HEK293 (cell line): Measurements from ENCODE around the gene PCBP3.
A peak's percentile ranks its signal among the peaks of the same experiment; 100 is the strongest.

ENCODE experiments used
- CTCF ChIA-PET: fragments of 350-600 bp; formaldehyde crosslinking; extraction: SDS; loops from one replicate; lab custom pipeline; 2021; ENCODE audit warnings: antibody characterized with exemption; lab: Yijun Ruan, JAX
- POLR2A ChIA-PET: fragments of 300-600 bp; formaldehyde crosslinking; extraction: SDS; loops from one replicate; lab custom pipeline; 2020; ENCODE audit warnings: antibody characterized with exemption, inconsistent platforms; lab: Yijun Ruan, JAX
- H3K27ac ChIP-seq: fragments of 200-500 bp; sonication (Bioruptor generic); 2 replicates; pipeline ENCODE4 v1.5.1; 2014; ENCODE audit warnings: low read depth, low read length, control low read depth, inconsistent platforms; ENCODE audit errors: extremely low read depth
- H3K36me3 ChIP-seq, 2 experiments: fragments of 200-500 bp in 1 of 2; sonication (Bioruptor generic) in 1 of 2; 1 replicate in 1 of 2; 2 replicates in 1 of 2; pipeline ENCODE4 v1.5.1; 2014 to 2017; ENCODE audit warnings: inconsistent platforms in 2 of 2, low read length in 2 of 2; ENCODE audit not compliant: control insufficient read depth in 2 of 2, insufficient read depth in 1 of 2
- H3K4me1 ChIP-seq: fragments of 200-500 bp; sonication (Bioruptor generic); 2 replicates; pipeline ENCODE4 v1.5.1; 2014; ENCODE audit warnings: mild to moderate bottlenecking, low read length, inconsistent platforms; ENCODE audit not compliant: control insufficient read depth, insufficient read depth
- H3K4me3 ChIP-seq: 2 replicates; pipeline ENCODE4 v1.5.1; 2011; ENCODE audit warnings: low read depth, mild to moderate bottlenecking, control low read depth, low read length, moderate library complexity
- H3K9me3 ChIP-seq: fragments of 200-500 bp; sonication (Bioruptor generic); 2 replicates; pipeline ENCODE4 v1.5.1; 2014; ENCODE audit warnings: low read depth, low read length, inconsistent platforms; ENCODE audit not compliant: control insufficient read depth, insufficient read depth
- FEZF1 ChIP-seq: fragments of 450-650 bp; formaldehyde crosslinking; IDR thresholded peaks from 2 replicates; pipeline ENCODE4 v1.5.1; 2016; ENCODE audit warnings: missing biosample characterization, missing genetic modification characterization
- GLIS2 ChIP-seq: fragments of 450-650 bp; formaldehyde crosslinking; IDR thresholded peaks from 2 replicates; pipeline ENCODE4 v1.5.1; 2016; ENCODE audit warnings: missing biosample characterization, missing genetic modification characterization
- KLF1 ChIP-seq: fragments of 450-650 bp; formaldehyde crosslinking; IDR thresholded peaks from 2 replicates; pipeline ENCODE4 v1.5.1; 2016; ENCODE audit warnings: missing biosample characterization, missing genetic modification characterization
- MZF1 ChIP-seq: fragments of 450-650 bp; formaldehyde crosslinking; IDR thresholded peaks from 2 replicates; pipeline ENCODE4 v1.5.1; 2017; ENCODE audit warnings: missing biosample characterization, missing genetic modification characterization, borderline replicate concordance
- ZBTB20 ChIP-seq: fragments of 450-650 bp; formaldehyde crosslinking; IDR thresholded peaks from 2 replicates; pipeline ENCODE4 v1.5.1; 2016; ENCODE audit warnings: missing biosample characterization, missing genetic modification characterization
- ZFP3 ChIP-seq: fragments of 450-650 bp; formaldehyde crosslinking; IDR thresholded peaks from 2 replicates; pipeline ENCODE4 v1.5.1; 2016; ENCODE audit warnings: low read depth, missing biosample characterization, missing genetic modification characterization
- ZFP37 ChIP-seq: fragments of 450-650 bp; formaldehyde crosslinking; IDR thresholded peaks from 2 replicates; pipeline ENCODE4 v1.5.1; 2016; ENCODE audit warnings: missing biosample characterization, missing genetic modification characterization
- ZNF132 ChIP-seq: fragments of 450-650 bp; formaldehyde crosslinking; IDR thresholded peaks from 2 replicates; pipeline ENCODE4 v1.5.1; 2017; ENCODE audit warnings: missing biosample characterization, missing genetic modification characterization, borderline replicate concordance
- ZNF140 ChIP-seq: fragments of 450-650 bp; formaldehyde crosslinking; IDR thresholded peaks from 2 replicates; pipeline ENCODE4 v1.5.1; 2016; ENCODE audit warnings: missing biosample characterization, missing genetic modification characterization
- ZNF146 ChIP-seq: fragments of 450-650 bp; formaldehyde crosslinking; IDR thresholded peaks from 2 replicates; pipeline ENCODE4 v1.5.1; 2016; ENCODE audit warnings: missing biosample characterization, missing genetic modification characterization
- ZNF155 ChIP-seq: fragments of 450-650 bp; formaldehyde crosslinking; IDR thresholded peaks from 2 replicates; pipeline ENCODE4 v1.5.1; 2016; ENCODE audit warnings: missing biosample characterization, missing genetic modification characterization
- ZNF157 ChIP-seq: fragments of 450-650 bp; formaldehyde crosslinking; IDR thresholded peaks from 2 replicates; pipeline ENCODE4 v1.5.1; 2016; ENCODE audit warnings: missing biosample characterization, missing genetic modification characterization
- ZNF248 ChIP-seq: fragments of 450-650 bp; formaldehyde crosslinking; IDR thresholded peaks from 2 replicates; pipeline ENCODE4 v1.5.1; 2017; ENCODE audit warnings: missing biosample characterization, missing genetic modification characterization
- ZNF274 ChIP-seq, 2 experiments: fragments of 200-500 bp in 1 of 2; fragments of 450-650 bp in 1 of 2; sonication (Bioruptor generic) in 1 of 2; formaldehyde crosslinking in 1 of 2; IDR thresholded peaks; 2 replicates each; pipeline versions ENCODE4 v1.5.1 to v1.6.1; 2014 to 2016; ENCODE audit warnings: borderline replicate concordance in 1 of 2, inconsistent platforms in 1 of 2, low read length in 1 of 2, missing biosample characterization in 1 of 2, missing genetic modification characterization in 1 of 2
- ZNF354C ChIP-seq: fragments of 450-650 bp; formaldehyde crosslinking; IDR thresholded peaks from 2 replicates; pipeline ENCODE4 v1.5.1; 2016; ENCODE audit warnings: missing biosample characterization, missing genetic modification characterization, low read depth, borderline replicate concordance
- ZNF473 ChIP-seq: fragments of 450-650 bp; formaldehyde crosslinking; IDR thresholded peaks from 2 replicates; pipeline ENCODE4 v1.5.1; 2017; ENCODE audit warnings: missing biosample characterization, missing genetic modification characterization
- ZNF48 ChIP-seq: fragments of 450-650 bp; formaldehyde crosslinking; IDR thresholded peaks from 2 replicates; pipeline ENCODE4 v1.5.1; 2016; ENCODE audit warnings: missing biosample characterization, missing genetic modification characterization
- ZNF501 ChIP-seq: fragments of 450-650 bp; formaldehyde crosslinking; IDR thresholded peaks from 2 replicates; pipeline ENCODE4 v1.5.1; 2016; ENCODE audit warnings: missing biosample characterization, missing genetic modification characterization
- ZNF654 ChIP-seq: fragments of 450-650 bp; formaldehyde crosslinking; IDR thresholded peaks from 2 replicates; pipeline ENCODE4 v1.5.1; 2016; ENCODE audit warnings: low read depth, missing biosample characterization, missing genetic modification characterization
- ZNF658 ChIP-seq: fragments of 450-650 bp; formaldehyde crosslinking; IDR thresholded peaks from 2 replicates; pipeline ENCODE4; 2016; ENCODE audit warnings: missing biosample characterization, missing genetic modification characterization
- ZNF670 ChIP-seq: fragments of 450-650 bp; formaldehyde crosslinking; IDR thresholded peaks from 2 replicates; pipeline ENCODE4 v1.5.1; 2016; ENCODE audit warnings: missing biosample characterization, missing genetic modification characterization, low read depth
- ZNF76 ChIP-seq: fragments of 450-650 bp; formaldehyde crosslinking; IDR thresholded peaks from 2 replicates; pipeline ENCODE4; 2016; ENCODE audit warnings: low read depth, missing biosample characterization, missing genetic modification characterization, borderline replicate concordance
- ZNF776 ChIP-seq: fragments of 450-650 bp; formaldehyde crosslinking; IDR thresholded peaks from 2 replicates; pipeline ENCODE4 v1.5.0; 2017; ENCODE audit warnings: missing biosample characterization, missing genetic modification characterization, borderline replicate concordance
- ZNF785 ChIP-seq: fragments of 450-650 bp; formaldehyde crosslinking; IDR thresholded peaks from 2 replicates; pipeline ENCODE4 v1.5.1; 2016; ENCODE audit warnings: missing biosample characterization, missing genetic modification characterization
- ZNF791 ChIP-seq: fragments of 450-650 bp; formaldehyde crosslinking; IDR thresholded peaks from 2 replicates; pipeline ENCODE4 v1.5.1; 2016; ENCODE audit warnings: missing biosample characterization, missing genetic modification characterization
- ZSCAN16 ChIP-seq: fragments of 450-650 bp; formaldehyde crosslinking; IDR thresholded peaks from 2 replicates; pipeline ENCODE4 v1.5.1; 2016; ENCODE audit warnings: missing biosample characterization, missing genetic modification characterization
- TF ChIP-seq, protein P1 (sequence below): fragments of 450-650 bp; formaldehyde crosslinking; IDR thresholded peaks from 2 replicates; pipeline ENCODE4 v1.5.1; 2016; ENCODE audit warnings: missing biosample characterization, missing genetic modification characterization
- TF ChIP-seq, protein P2 (sequence below): fragments of 450-650 bp; formaldehyde crosslinking; IDR thresholded peaks from 2 replicates; pipeline ENCODE4 v1.5.1; 2016; ENCODE audit warnings: missing biosample characterization, missing genetic modification characterization, borderline replicate concordance
- TF ChIP-seq, protein P3 (sequence below): fragments of 450-650 bp; formaldehyde crosslinking; IDR thresholded peaks from 2 replicates; pipeline ENCODE4 v1.5.1; 2016; ENCODE audit warnings: missing biosample characterization, missing genetic modification characterization

Gene PCBP3

DNA sequence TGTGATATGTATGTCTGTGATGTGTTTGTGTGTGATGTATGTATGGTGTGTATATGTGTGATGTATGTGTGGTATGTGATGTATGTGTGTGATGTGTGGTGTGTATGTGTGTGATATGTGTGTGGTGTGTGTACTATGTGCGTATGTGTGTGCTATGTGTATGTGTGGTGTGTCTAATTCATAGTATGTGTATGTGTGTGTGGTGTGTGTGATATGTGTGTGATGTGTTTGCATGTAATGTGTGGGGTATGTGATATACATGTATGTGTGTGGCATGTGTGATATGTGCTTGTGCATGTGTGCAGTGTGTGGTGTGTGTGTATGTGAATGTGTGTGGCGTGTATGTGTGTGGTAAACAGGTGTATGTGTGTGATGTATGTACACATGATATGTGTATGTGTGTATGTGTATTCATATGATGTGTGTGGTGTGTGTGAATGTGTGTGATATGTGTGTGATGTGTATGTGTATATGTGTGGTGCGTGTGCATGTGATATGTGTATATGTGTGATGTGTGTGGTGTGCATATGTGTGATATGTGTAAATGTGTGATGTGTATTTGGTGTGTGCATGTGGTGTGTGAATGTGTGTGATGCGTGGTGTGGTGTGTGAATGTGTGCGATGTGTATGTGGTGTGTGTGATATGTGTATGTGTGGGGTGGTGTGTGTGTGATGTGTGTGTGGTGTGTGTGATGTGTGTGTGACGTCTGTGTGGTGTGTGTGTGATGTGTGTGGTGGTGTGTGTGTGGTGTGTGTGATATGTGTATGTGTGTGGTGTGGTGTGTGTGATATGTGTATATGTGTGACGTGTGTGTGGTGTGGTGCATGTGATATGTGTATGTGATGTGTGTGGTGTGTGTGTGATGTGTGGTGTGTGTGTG, 8.0 kb upstream of the PCBP3 start:
- CTCF ChIA-PET = no interaction called here
- Histone ChIP-seq H3K36me3 (no peaks in the 10 kb centered on the region), H3K4me3 (no peak overlapping the region), H3K9me3 (no peaks in the 10 kb centered on the region), H3K27ac (no peak overlapping the region), H3K4me1 (peaks cover 11% of the 10 kb centered on the region; the same call in 1 of the 2 replicates)
- POLR2A ChIA-PET = no interaction called here
- TF ChIP-seq ZNF157 (tag by site-specific recombination) (no peak), KLF1 (tag by site-specific recombination) (no peak), MZF1 (tag by site-specific recombination) (no peak), FEZF1 (tag by site-specific recombination) (no peak), ZNF155 (tag by site-specific recombination) (peak; percentile 7; the same call in 1 of the 2 replicates), ZSCAN16 (tag by site-specific recombination) (no peak; the same call in 1 of the 2 replicates), ZNF140 (tag by site-specific recombination) (0 out of 2 replicates have a peak, but pooled peaks have one; percentile 5), ZNF785 (no peak; the same call in 1 of the 2 replicates), ZNF146 (tag by site-specific recombination) (peak; percentile 53; the same call in 1 of the 2 replicates), ZNF354C (tag by site-specific recombination) (0 out of 2 replicates have a peak, but pooled peaks have one; percentile 10), ZNF776 (tag by site-specific recombination) (no peak; the same call in 1 of the 2 replicates), ZNF654 (tag by site-specific recombination) (no peak), ZFP37 (tag by site-specific recombination) (no peak), ZBTB20 (peak; percentile 4), ZNF274 (IDR thresholded peaks at IDR 0.05; ENCODE audit: low read length) (no peak), ZNF274 (tag by site-specific recombination; IDR thresholded peaks at IDR 0.05; ENCODE audit: borderline replicate concordance) (peak; percentile 73; the same call in 1 of the 2 replicates), ZNF132 (tag by site-specific recombination) (no peak), GLIS2 (no peak), ZNF670 (tag by site-specific recombination) (peak; percentile 75), ZNF48 (tag by site-specific recombination) (no peak; the same call in 1 of the 2 replicates), ZNF791 (0 out of 2 replicates have a peak, but pooled peaks have one; percentile 45), ZNF658 (0 out of 2 replicates have a peak, but pooled peaks have one; percentile 50), ZNF501 (tag by site-specific recombination) (no peak), ZNF473 (peak; percentile 62; the same call in 1 of the 2 replicates), ZFP3 (tag by site-specific recombination) (no peak), ZNF248 (no peak), ZNF76 (no peak)
- TF ChIP-seq, protein P1, sequence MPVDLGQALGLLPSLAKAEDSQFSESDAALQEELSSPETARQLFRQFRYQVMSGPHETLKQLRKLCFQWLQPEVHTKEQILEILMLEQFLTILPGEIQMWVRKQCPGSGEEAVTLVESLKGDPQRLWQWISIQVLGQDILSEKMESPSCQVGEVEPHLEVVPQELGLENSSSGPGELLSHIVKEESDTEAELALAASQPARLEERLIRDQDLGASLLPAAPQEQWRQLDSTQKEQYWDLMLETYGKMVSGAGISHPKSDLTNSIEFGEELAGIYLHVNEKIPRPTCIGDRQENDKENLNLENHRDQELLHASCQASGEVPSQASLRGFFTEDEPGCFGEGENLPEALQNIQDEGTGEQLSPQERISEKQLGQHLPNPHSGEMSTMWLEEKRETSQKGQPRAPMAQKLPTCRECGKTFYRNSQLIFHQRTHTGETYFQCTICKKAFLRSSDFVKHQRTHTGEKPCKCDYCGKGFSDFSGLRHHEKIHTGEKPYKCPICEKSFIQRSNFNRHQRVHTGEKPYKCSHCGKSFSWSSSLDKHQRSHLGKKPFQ = peak; percentile 89
- TF ChIP-seq, protein P2, sequence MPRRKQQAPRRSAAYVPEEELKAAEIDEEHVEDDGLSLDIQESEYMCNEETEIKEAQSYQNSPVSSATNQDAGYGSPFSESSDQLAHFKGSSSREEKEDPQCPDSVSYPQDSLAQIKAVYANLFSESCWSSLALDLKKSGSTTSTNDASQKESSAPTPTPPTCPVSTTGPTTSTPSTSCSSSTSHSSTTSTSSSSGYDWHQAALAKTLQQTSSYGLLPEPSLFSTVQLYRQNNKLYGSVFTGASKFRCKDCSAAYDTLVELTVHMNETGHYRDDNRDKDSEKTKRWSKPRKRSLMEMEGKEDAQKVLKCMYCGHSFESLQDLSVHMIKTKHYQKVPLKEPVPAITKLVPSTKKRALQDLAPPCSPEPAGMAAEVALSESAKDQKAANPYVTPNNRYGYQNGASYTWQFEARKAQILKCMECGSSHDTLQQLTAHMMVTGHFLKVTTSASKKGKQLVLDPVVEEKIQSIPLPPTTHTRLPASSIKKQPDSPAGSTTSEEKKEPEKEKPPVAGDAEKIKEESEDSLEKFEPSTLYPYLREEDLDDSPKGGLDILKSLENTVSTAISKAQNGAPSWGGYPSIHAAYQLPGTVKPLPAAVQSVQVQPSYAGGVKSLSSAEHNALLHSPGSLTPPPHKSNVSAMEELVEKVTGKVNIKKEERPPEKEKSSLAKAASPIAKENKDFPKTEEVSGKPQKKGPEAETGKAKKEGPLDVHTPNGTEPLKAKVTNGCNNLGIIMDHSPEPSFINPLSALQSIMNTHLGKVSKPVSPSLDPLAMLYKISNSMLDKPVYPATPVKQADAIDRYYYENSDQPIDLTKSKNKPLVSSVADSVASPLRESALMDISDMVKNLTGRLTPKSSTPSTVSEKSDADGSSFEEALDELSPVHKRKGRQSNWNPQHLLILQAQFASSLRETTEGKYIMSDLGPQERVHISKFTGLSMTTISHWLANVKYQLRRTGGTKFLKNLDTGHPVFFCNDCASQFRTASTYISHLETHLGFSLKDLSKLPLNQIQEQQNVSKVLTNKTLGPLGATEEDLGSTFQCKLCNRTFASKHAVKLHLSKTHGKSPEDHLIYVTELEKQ (tag by site-specific recombination) = no peak
- TF ChIP-seq, protein P3, sequence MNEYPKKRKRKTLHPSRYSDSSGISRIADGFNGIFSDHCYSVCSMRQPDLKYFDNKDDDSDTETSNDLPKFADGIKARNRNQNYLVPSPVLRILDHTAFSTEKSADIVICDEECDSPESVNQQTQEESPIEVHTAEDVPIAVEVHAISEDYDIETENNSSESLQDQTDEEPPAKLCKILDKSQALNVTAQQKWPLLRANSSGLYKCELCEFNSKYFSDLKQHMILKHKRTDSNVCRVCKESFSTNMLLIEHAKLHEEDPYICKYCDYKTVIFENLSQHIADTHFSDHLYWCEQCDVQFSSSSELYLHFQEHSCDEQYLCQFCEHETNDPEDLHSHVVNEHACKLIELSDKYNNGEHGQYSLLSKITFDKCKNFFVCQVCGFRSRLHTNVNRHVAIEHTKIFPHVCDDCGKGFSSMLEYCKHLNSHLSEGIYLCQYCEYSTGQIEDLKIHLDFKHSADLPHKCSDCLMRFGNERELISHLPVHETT = peak; percentile 42; the same call in 1 of the 2 replicates
